K562 (cell line): Measurements from ENCODE around the gene SHISA4. TPM values are rescaled to one million over a fixed set of nuclear protein-coding genes. Genes with fewer than 3 reads are reported as not detected.

Experiments
- E4F1 ChIP-seq: fragments of 250-450 bp; sonication (Bioruptor Pico); IDR thresholded peaks from 2 replicates; pipeline ENCODE4 v1.5.0; 2021; ENCODE audit warnings: mild to moderate bottlenecking, borderline replicate concordance
- EP300 ChIP-seq: IDR thresholded peaks from 2 replicates; pipeline ENCODE4 v1.6.1; 2012; ENCODE audit warnings: low read length, improper control_type of control experiment
- ETV1 ChIP-seq: fragments of 450-650 bp; conservative IDR thresholded peaks from 2 replicates; pipeline ENCODE4 v1.6.1; 2016; ENCODE audit warnings: missing genetic modification characterization, control low read depth, low read depth, missing compliant biosample characterization
- HDAC8 ChIP-seq: fragments of 450-650 bp; IDR thresholded peaks from 2 replicates; pipeline ENCODE4 v1.6.1; 2016; ENCODE audit warnings: mild to moderate bottlenecking, missing genetic modification characterization, moderate library complexity, missing compliant biosample characterization
- MAFK ChIP-seq: IDR thresholded peaks from 2 replicates; pipeline ENCODE4 v1.6.1; 2011; ENCODE audit warnings: low read length, improper control_type of control experiment
- MTA1 ChIP-seq: fragments of 450-650 bp; IDR thresholded peaks from 2 replicates; pipeline ENCODE4 v1.6.1; 2017; ENCODE audit warnings: borderline replicate concordance
- POLR2A ChIP-seq: fragments of 450-650 bp; conservative IDR thresholded peaks from 2 replicates; pipeline ENCODE4 v1.6.1; 2016
- RBM22 ChIP-seq: fragments of 200-400 bp; formaldehyde crosslinking; IDR thresholded peaks from 2 replicates; pipeline ENCODE4 v1.6.1; 2018; ENCODE audit warnings: low read length, low read depth; ENCODE audit not compliant: poor library complexity, severe bottlenecking
- RBM25 ChIP-seq: fragments of 200-400 bp; formaldehyde crosslinking; IDR thresholded peaks from 2 replicates; pipeline ENCODE4 v1.6.1; 2018; ENCODE audit warnings: low read length, low read depth, moderate library complexity; ENCODE audit not compliant: severe bottlenecking
- SREBF2 ChIP-seq: sonication (generic); formaldehyde crosslinking; IDR thresholded peaks from 2 replicates; pipeline ENCODE4 v1.4.0; 2020; ENCODE audit warnings: mild to moderate bottlenecking, missing genetic modification reagents
- SRF ChIP-seq, 2 experiments: fragments of 250-450, 450-650 bp in 1 of 2; sonication (Bioruptor Pico) in 1 of 2; sonication (generic) in 1 of 2; formaldehyde crosslinking; IDR thresholded peaks; 2 replicates each; pipeline versions ENCODE4 v1.5.0 to v1.5.1; 2020 to 2022; ENCODE audit warnings: mild to moderate bottlenecking in 1 of 2, missing genetic modification reagents in 1 of 2
- TAF7 ChIP-seq: fragments of 450-650 bp; IDR thresholded peaks from 2 replicates; pipeline ENCODE4 v1.6.1; 2016; ENCODE audit warnings: missing genetic modification characterization, missing compliant biosample characterization
- YBX1 ChIP-seq: fragments of 450-650 bp; IDR thresholded peaks from 2 replicates; pipeline ENCODE4 v1.7.1; 2016; ENCODE audit warnings: mild to moderate bottlenecking
- ZBTB7A ChIP-seq: IDR thresholded peaks from 2 replicates; pipeline ENCODE4 v1.6.1; 2011; ENCODE audit warnings: low read depth, mild to moderate bottlenecking, low read length, moderate library complexity, borderline replicate concordance; ENCODE audit not compliant: control insufficient read depth
- ZBTB9 ChIP-seq: fragments of 450-650 bp; formaldehyde crosslinking; IDR thresholded peaks from 2 replicates; pipeline ENCODE4 v1.4.0; 2020; ENCODE audit warnings: mild to moderate bottlenecking, moderate library complexity
- ZNF143 ChIP-seq: sonication (generic); formaldehyde crosslinking; IDR thresholded peaks from 2 replicates; pipeline ENCODE4 v1.9.0; 2022; ENCODE audit warnings: mild to moderate bottlenecking, missing genetic modification reagents
- ZNF384 ChIP-seq: IDR thresholded peaks from 2 replicates; pipeline ENCODE4 v1.6.1; 2012; ENCODE audit warnings: low read depth, low read length, improper control_type of control experiment
- ZNF699 ChIP-seq: fragments of 250-450 bp; sonication (Bioruptor Pico); IDR thresholded peaks from 2 replicates; pipeline ENCODE4 v1.8.0; 2021; ENCODE audit warnings: mild to moderate bottlenecking, moderate library complexity; ENCODE audit not compliant: insufficient replicate concordance
- ZNF766 ChIP-seq: fragments of 200-800 bp; sonication (Bioruptor generic); conservative IDR thresholded peaks from 2 replicates; pipeline ENCODE4 v1.6.1; 2016; ENCODE audit warnings: missing genetic modification characterization, missing compliant biosample characterization
- polyA plus RNA-seq, 8 experiments: library from polyadenylated mRNA; depleted of rRNA in 4 of 8; stranded (reverse) in 5 of 8; unstranded in 3 of 8; fragments of >200 nt; fragmentation: Nextera tagmentation in 2 of 8; fragmentation: Illumina TruSeq in 1 of 8; extraction: Ambion mirVana in 2 of 8; extraction: Trizol in 1 of 8; gene quantifications; 2 replicates each; pipeline versions ENCODE4 v1.2.1 to v1.2.3, GENCODE V29; 2011 to 2014; ENCODE audit warnings: inconsistent platforms in 1 of 8, missing spikeins in 1 of 8
- total RNA-seq, 7 experiments: library from RNA; depleted of rRNA in 6 of 7; stranded (reverse); fragments of >200 nt in 6 of 7; fragmentation: Illumina TruSeq in 2 of 7; extraction: Trizol in 2 of 7; gene quantifications; 2 replicates each; pipeline versions ENCODE4 v1.2.1 to v1.2.3, GENCODE V29; 2011 to 2021; ENCODE audit warnings: low replicate concordance in 1 of 7
- TF ChIP-seq, protein P1 (sequence below): fragments of 450-650 bp; IDR thresholded peaks from 2 replicates; pipeline ENCODE4 v1.6.1; 2016; ENCODE audit warnings: mild to moderate bottlenecking

Gene SHISA4
- total and polyA plus RNA-seq, 9 of the 15 experiments (the other 6 are each of a cell fraction or from before 2014, with no cell fraction given), result 0.15 to 0.95 (median 0.68) TPM; not detected in 2

DNA sequence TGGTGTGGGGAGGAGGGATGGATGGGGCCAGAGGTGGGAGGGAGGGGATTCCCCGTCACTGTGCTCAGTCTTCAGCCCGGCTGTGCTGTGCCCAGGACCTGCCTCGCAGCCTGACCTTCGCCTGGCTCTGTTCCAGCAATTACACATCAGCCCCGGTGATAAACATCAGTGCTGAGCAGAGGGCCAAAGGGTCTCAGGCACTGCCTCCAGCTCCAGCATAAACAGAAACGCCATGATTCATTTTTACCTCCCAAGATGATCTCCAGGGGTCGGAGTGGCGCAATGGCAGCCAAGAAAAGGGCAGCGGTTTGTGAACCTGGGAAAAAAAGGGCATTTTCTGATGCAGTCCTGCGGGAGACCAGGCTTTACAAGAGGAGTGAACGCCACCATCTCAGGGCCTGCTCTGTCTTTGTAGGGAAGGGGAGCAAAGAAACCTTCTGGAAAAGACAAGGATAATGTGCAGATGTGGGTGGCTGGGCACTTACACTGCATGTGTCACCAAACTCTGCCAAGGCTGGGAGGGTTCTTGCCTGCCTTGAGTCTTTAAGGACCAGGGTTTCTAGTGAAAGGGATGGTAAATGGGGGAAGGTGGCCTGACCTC is 28.1 kb downstream of the SHISA4 start (continued):
- TF ChIP-seq E4F1 (CRISPR knock-in tag), result no peak
- TF ChIP-seq TAF7 (tag), result peak; percentile 53; the same call in 1 of the 2 replicates
- no peak for TF ChIP-seq RBM22
- no peak for TF ChIP-seq ZNF699 (CRISPR knock-in tag)
- TF ChIP-seq ZBTB9 (CRISPR knock-in tag), result no peak; the same call in 1 of the 2 replicates
- TF ChIP-seq SREBF2 (CRISPR knock-in tag), result no peak
- TF ChIP-seq ZBTB7A, result peak; percentile 88
- no peak for TF ChIP-seq ZNF384
- TF ChIP-seq MAFK, result peak; percentile 22; the same call in 1 of the 2 replicates
- TF ChIP-seq RBM25, result no peak
- TF ChIP-seq EP300, result peak; percentile 23; the same call in 1 of the 2 replicates
- TF ChIP-seq ZNF143, result no peak
- TF ChIP-seq ZNF766 (CRISPR knock-in tag), result 0 out of 2 replicates have a peak, but pooled peaks have one; percentile 43
- TF ChIP-seq MTA1, result peak; percentile 75; the same call in 1 of the 2 replicates
- no peak for TF ChIP-seq ETV1 (tag)
- no peak for TF ChIP-seq YBX1
- no peak for TF ChIP-seq SRF (CRISPR knock-in tag; IDR thresholded peaks at IDR 0.05)
- TF ChIP-seq, protein P1, sequence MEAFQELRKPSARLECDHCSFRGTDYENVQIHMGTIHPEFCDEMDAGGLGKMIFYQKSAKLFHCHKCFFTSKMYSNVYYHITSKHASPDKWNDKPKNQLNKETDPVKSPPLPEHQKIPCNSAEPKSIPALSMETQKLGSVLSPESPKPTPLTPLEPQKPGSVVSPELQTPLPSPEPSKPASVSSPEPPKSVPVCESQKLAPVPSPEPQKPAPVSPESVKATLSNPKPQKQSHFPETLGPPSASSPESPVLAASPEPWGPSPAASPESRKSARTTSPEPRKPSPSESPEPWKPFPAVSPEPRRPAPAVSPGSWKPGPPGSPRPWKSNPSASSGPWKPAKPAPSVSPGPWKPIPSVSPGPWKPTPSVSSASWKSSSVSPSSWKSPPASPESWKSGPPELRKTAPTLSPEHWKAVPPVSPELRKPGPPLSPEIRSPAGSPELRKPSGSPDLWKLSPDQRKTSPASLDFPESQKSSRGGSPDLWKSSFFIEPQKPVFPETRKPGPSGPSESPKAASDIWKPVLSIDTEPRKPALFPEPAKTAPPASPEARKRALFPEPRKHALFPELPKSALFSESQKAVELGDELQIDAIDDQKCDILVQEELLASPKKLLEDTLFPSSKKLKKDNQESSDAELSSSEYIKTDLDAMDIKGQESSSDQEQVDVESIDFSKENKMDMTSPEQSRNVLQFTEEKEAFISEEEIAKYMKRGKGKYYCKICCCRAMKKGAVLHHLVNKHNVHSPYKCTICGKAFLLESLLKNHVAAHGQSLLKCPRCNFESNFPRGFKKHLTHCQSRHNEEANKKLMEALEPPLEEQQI, result no peak
- no peak for TF ChIP-seq POLR2A
- no peak for TF ChIP-seq HDAC8
